Epidermal melanocyte (primary cell): ENCODE data around the gene ENTR1.

Experiments used
- DNase-seq: peaks from one replicate; pipeline ENCODE4 v3.0.0; 2011; ENCODE audit warnings: low spot score; ENCODE audit not compliant: insufficient read length

ENTR1 gene

DNA sequence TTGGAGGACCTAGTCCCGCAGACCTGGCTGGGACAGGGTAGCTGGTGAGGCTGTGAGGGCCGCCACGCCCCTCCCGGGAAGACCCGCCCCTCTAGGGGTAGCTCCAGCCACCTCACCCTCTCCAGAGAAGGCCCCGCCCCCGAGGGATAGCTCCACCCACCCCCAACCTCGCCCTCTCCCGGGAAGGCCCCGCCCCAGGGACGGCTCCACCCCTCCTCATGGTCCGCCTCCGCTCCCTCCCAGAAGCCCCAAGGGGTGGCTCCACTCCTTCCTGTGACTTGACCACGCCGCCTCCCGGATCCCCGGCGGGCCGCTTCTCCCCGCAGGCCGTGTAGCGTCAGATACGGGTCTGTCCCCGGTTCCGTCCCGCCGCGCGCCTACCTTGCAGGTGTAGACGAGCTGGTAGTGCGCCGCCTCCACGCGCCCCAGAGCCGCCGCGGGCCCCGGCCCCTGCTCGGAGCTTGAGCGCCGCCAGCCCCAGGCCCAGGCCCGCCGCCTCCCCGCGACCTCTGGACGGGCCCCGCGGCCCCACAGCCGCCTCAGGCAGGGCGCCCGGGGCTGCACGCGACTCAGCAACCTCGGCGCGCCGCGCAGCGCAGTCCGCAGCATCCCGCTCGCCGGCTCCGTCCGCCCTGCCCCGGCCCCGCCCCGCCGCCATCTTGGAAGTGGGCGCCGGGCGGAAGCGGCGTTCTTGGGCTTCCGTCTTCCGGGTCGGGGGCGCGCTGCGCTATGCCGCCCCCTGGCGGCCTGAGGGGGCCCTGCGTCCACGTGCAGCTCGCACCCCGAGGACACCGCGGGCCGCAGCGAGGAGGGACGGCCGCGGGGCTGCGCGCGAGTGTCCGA lies 47.1 kb downstream of the ENTR1 start, which contains the start of gene DNLZ:
Gene DNLZ (minus strand): TSS at position 639 of the 843 bp plus-strand sequence. CDS start 30 bp downstream, at position 609.
- peak; percentile 100 for DNase-seq

GRCh38 chr9:136362450-136362784 lies 48.0 kb downstream of the ENTR1 start:
- DNase-seq, result no peak

DNA sequence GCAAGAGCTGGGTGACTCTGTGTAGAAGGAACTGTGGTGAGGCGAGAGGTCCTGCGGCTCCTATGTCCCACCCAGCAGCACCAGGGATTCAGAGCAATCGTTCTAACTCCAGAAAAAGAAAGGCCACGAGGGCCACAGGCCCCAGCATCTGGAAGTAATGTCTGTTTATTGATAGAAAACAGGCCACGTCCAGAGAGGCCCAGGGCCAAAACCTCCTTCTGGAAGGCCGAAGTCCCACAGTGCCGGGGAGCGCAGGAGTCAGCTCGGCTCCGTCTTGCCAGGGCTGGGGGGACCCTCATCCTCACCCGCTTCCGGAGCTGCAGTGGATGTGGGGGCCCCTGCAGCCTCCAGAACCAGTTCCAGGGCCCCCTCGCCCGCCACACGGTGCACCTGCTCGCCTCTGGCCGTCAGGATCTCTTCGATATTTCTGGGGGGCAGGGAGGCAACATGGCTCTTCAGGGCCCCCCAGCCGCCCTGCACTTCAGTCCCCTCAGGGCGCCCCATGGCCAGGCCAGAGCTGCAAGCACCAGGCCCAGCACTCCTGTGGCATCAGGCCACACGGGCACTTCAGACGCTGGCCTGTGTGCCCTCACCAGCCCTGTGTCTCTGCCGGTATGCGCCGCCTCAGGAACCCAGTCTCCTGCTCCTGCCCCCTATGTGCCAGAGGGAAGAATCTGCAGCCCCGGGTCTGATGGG lies 48.5 kb downstream of the ENTR1 start:
- no peak for DNase-seq

DNA sequence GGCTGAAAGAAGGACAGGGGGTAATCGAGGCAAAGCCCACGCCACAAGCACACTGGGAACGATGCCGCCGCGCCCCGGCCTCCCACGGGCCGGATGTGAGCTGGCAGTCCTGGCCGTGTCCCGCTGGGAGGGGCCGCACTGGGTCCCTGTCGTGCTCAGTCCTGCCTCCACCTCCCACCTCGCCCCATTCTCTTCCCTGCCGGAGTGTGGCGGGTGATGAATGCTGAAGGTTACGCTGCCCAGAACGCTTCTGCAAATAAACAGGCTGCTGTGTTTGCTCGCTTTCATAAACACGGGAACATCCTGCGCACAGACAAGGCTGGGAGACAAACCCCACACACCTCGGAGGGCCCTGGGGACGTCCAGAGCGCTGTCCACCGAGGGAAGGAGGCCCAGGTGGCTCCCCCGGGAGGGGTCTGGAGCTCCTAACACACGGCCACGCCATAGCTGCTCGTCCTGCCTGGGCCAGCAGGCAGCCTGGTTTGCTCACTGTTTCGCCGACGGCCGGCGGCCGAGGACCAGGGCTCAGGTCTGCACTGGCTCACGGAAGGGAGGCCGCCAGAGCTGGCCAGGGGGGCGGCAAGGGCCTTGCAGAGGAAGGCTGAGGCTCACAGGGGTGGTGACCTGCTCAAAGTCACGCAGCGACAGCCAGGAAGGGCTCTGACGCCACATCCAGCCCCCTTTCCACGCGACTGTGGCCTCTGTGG lies 49.2 kb downstream of the ENTR1 start:
- no peak for DNase-seq

DNA sequence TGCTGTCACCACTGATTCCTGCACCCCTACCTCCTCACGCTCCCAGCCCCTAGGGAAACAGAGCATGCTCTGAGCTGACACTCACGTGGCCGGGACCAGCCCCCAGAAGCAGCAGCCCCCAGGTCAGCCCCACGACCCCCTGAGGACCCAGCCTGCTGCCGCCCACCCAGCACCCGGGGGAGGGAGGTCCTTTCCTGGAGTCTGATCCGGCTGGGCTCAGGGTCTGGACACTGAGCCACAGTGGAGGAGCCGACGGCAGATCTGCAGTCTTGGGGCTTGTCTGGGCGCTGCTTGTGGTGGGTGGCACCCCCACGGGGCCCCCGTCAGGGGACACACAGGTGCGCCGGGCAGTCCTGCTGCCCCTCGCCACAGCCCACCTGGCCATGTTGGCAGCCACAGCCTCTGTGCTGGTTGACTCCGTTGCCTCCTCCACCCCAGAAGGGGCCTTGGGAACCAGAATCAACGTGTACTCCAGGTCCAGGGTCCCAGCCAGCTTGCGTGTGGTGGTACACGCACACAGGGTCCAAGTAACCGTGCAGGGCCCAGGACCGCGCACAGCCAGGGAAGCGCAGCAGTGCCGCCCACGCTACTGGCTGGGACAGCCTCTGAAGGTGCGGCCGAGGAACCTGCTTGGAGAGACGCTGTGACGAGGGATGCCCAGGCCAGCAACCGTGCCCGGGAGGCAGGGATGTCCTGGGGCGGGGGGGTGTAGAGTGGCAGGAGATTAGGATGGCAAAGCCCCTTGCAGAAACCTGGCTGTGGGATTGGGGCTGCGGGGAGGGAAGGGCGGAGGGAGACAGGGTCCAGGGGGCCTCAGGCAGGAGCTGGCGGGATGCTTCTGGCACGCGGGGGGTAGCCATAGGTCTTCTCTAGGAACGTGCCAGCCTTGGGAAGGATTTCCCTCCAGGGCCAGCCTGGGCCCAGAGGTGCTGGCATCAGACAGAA lies 50.4 kb downstream of the ENTR1 start:
- no peak for DNase-seq

GRCh38 chr9:136358888-136359287 lies 51.5 kb downstream of the ENTR1 start:
- DNase-seq, result no peak

DNA sequence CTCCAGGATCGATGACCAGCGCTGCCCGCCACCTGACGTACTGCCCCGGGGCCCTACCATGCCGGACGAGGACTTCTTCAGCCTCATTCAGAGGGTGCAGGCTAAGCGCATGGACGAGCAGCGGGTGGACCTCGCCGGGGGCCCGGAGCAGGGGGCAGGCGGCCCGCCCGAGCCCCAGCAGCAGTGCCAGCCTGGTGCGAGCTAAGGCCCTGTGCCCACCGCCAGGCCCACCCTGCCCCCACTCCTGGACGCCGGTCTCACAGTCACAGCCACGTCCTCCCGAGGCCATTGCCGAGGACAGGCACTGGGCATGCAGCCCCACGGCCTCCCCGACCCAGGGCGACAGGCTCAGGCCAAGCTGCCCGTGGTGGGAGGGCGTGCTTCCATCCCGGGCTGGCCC lies 52.4 kb downstream of the ENTR1 start:
- DNase-seq, result no peak

- DNase-seq, result no peak
These were observed 53.1 kb downstream of the ENTR1 start for GRCh38 chr9:136357202-136357725.

- DNase-seq, result no peak
These were observed 54.5 kb downstream of the ENTR1 start for GRCh38 chr9:136355616-136356557.

DNA sequence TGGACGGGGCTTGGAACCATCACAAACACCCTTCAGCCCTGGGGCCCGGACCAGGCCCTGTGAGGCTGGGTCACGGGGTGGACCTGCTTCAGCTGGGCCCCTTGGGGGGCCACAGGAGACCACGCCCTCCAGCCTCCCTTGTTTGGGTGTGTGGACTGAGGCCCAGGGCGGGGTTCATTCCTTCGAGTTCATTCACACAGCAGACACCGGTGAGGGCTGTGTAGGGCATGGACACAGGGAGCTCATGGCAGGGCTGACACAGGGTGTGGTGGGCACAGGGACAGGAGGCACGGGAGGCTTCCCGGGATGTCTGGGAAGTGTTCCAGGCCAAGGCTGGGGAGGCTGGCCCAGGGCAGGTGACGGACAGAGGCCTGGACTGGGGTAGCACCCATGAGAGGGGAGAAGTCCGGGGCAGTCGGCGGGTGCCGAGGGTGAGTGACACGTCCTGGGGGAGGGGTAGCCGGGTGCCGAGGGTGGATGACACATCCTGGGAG lies 55.8 kb downstream of the ENTR1 start:
- DNase-seq, result no peak

GRCh38 chr9:136353757-136354488 lies 56.5 kb downstream of the ENTR1 start:
- no peak for DNase-seq

- no peak for DNase-seq
These were observed 57.3 kb downstream of the ENTR1 start for GRCh38 chr9:136353088-136353487.

- DNase-seq, result no peak
These were observed 57.7 kb downstream of the ENTR1 start for GRCh38 chr9:136352682-136353081.
